SH-SY5Y (cell line): ENCODE measurements around the gene PSMB4.

Source experiments
- GATA2 ChIP-seq: IDR thresholded peaks from 2 replicates; pipeline ENCODE4 v1.6.1; 2011; ENCODE audit warnings: mild to moderate bottlenecking, low read depth, low read length
- GATA3 ChIP-seq: IDR thresholded peaks from 2 replicates; pipeline ENCODE4 v1.6.1; 2011; ENCODE audit warnings: low read depth, mild to moderate bottlenecking, low read length, moderate library complexity

PSMB4 gene

GRCh38 chr1:151399324-151400171 lies at the start of gene PSMB4:
PSMB4 (plus strand) TSS chr1:151399573; CDS start chr1:151399588, 15 bp downstream.
- TF ChIP-seq GATA2 (no peak), GATA3 (no peak)

GRCh38 chr1:151352021-151352718 lies 47.2 kb upstream of the PSMB4 start:
- no peak for TF ChIP-seq GATA2
- TF ChIP-seq GATA3, result no peak

- TF ChIP-seq GATA3, result no peak
These were observed 42.7 kb upstream of the PSMB4 start for GRCh38 chr1:151356696-151357095.

- no peak for TF ChIP-seq GATA2
- no peak for TF ChIP-seq GATA3
These were observed 37.5 kb upstream of the PSMB4 start for GRCh38 chr1:151361883-151362282.

- TF ChIP-seq GATA2, result no peak
- no peak for TF ChIP-seq GATA3
These were observed 36.8 kb upstream of the PSMB4 start for GRCh38 chr1:151362308-151363155.

GRCh38 chr1:151364996-151365395 lies 34.4 kb upstream of the PSMB4 start:
- TF ChIP-seq GATA2 (no peak), GATA3 (no peak)

GRCh38 chr1:151367658-151368392 lies 31.5 kb upstream of the PSMB4 start:
- TF ChIP-seq GATA3, result no peak
- no peak for TF ChIP-seq GATA2

- no peak for TF ChIP-seq GATA2
- no peak for TF ChIP-seq GATA3
These were observed 30.7 kb upstream of the PSMB4 start for GRCh38 chr1:151368393-151369301.

GRCh38 chr1:151369302-151369610 lies 30.1 kb upstream of the PSMB4 start:
- no peak for TF ChIP-seq GATA2
- TF ChIP-seq GATA3, result no peak

- TF ChIP-seq GATA2 (no peak), GATA3 (no peak)
These were observed 29.7 kb upstream of the PSMB4 start for GRCh38 chr1:151369621-151370048.

GRCh38 chr1:151370211-151370911 lies 29.0 kb upstream of the PSMB4 start:
- TF ChIP-seq GATA3 (no peak), GATA2 (no peak)

GRCh38 chr1:151371370-151372057 lies 27.9 kb upstream of the PSMB4 start:
- TF ChIP-seq GATA3, result no peak
- TF ChIP-seq GATA2, result no peak
